GM12878 (cell line): ENCODE results near the gene CCDC9. TPM values are rescaled to one million over a fixed set of nuclear protein-coding genes. Genes with fewer than 3 reads are reported as not detected.

Experiments used
- ATF7 ChIP-seq: fragments of 450-650 bp; IDR thresholded peaks from 2 replicates; pipeline ENCODE4 v1.6.1; 2016; ENCODE audit warnings: low read depth, mild to moderate bottlenecking
- BCL3 ChIP-seq: IDR thresholded peaks from 2 replicates; pipeline ENCODE4 v1.6.1; 2011; ENCODE audit warnings: borderline replicate concordance, low read depth, mild to moderate bottlenecking, moderate library complexity, low read length; ENCODE audit not compliant: insufficient read depth, poor library complexity, severe bottlenecking
- CHD4 ChIP-seq: fragments of 200-600 bp; sonication (generic); IDR thresholded peaks from 2 replicates; pipeline ENCODE4 v1.6.1; 2016; ENCODE audit warnings: mild to moderate bottlenecking
- ELK1 ChIP-seq: IDR thresholded peaks from 2 replicates; pipeline ENCODE4 v1.6.1; 2012; ENCODE audit warnings: low read depth, low read length, improper control_type of control experiment
- GABPA ChIP-seq: IDR thresholded peaks from 2 replicates; pipeline ENCODE4 v1.6.1; 2014; ENCODE audit warnings: antibody characterized with exemption, low read depth, mild to moderate bottlenecking, inconsistent platforms
- NFXL1 ChIP-seq: fragments of 450-650 bp; IDR thresholded peaks from 2 replicates; pipeline ENCODE4 v1.6.1; 2017; ENCODE audit warnings: antibody characterized with exemption, mild to moderate bottlenecking, borderline replicate concordance
- SIN3A ChIP-seq: IDR thresholded peaks from 2 replicates; pipeline ENCODE4 v1.6.1; 2012; ENCODE audit warnings: low read depth, low read length, improper control_type of control experiment
- SP1 ChIP-seq: IDR thresholded peaks from one replicate; pipeline ENCODE4 v1.6.1; 2011; ENCODE audit warnings: low read depth, low read length
- ZBTB40 ChIP-seq: fragments of 450-650 bp; IDR thresholded peaks from 2 replicates; pipeline ENCODE4 v1.6.1; 2016; ENCODE audit warnings: mild to moderate bottlenecking, moderate library complexity, borderline replicate concordance
- polyA plus RNA-seq, 11 experiments: library from polyadenylated mRNA; depleted of rRNA in 4 of 11; unstranded in 6 of 11; stranded (reverse) in 5 of 11; fragments of >200 nt; fragmentation: Nextera tagmentation in 4 of 11; fragmentation: Illumina TruSeq in 1 of 11; extraction: Ambion mirVana in 4 of 11; extraction: Trizol in 1 of 11; gene quantifications; 1 replicate in 1 of 11; 2 replicates in 10 of 11; pipeline versions ENCODE4 v1.2.1 to v1.2.3, GENCODE V29; 2011 to 2016; ENCODE audit warnings: inconsistent platforms in 2 of 11, missing spikeins in 2 of 11, low read depth in 1 of 11
- total RNA-seq, 4 experiments: library from RNA; depleted of rRNA in 3 of 4; stranded (reverse); fragments of >200 nt in 3 of 4; fragmentation: Illumina TruSeq in 1 of 4; extraction: Trizol in 1 of 4; gene quantifications; 2 replicates each; pipeline versions ENCODE4 v1.2.1 to v1.2.3, GENCODE V29; 2013 to 2021

Gene CCDC9
- total and polyA plus RNA-seq, 10 of the 15 experiments (the other 5 are each of a cell fraction or from before 2014, with no cell fraction given) = 0.18 to 17.5 (median 7.1) TPM; not detected in 1

GRCh38 chr19:47228168-47228936, 28.0 kb upstream of the CCDC9 start (continued):
- TF ChIP-seq ZBTB40 (no peak), ELK1 (no peak), BCL3 (no peak), ATF7 (peak; percentile 35; the same call in 1 of the 2 replicates), SP1 (peak; percentile 53), GABPA (no peak), NFXL1 (no peak), SIN3A (peak; percentile 48; the same call in 1 of the 2 replicates), CHD4 (no peak)
- TF ChIP-seq, all 136 proteins: peak for 14
